ENCODE measurements around the gene IPO11.

IPO11 gene

GRCh38 chr5:62412549-62413329 lies at the start of gene IPO11:
Gene IPO11, plus strand, starts transcription at chr5:62412763. Its CDS starts 24,517 bp downstream, at chr5:62437280.
- peak; percentile 97 to 98 for DNase-seq (ENCODE audit: low read depth in 2 of 2, low spot score in 1 of 2)

- no peak for DNase-seq (ENCODE audit: low read depth in 2 of 2, low spot score in 1 of 2)
Measured at GRCh38 chr5:62369039-62369438, 43.5 kb upstream of the IPO11 start.

- DNase-seq (ENCODE audit: low read depth in 2 of 2, low spot score in 1 of 2), result no peak
Measured at GRCh38 chr5:62371409-62371808, 41.2 kb upstream of the IPO11 start.

DNA sequence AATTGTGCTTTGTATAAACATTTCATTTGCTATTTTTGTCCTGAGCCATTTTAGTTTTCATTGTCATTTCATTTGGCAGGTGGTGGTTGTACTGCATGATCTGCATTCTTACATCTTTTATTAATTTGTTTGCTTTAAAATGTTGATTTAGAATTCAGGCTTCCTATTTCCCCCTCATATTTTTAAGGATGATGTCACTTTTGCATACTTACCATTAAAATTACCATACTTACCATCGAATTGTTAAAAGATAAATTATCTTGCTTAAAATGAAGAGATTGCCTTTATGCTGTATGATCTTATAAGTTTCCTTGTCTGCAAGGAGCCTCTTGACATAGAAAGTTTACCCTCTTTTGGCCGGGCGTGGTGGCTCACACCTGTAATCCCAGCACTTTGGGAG lies 40.0 kb upstream of the IPO11 start:
- DNase-seq (ENCODE audit: low read depth in 2 of 2, low spot score in 1 of 2), result no peak

- DNase-seq (ENCODE audit: low read depth in 2 of 2, low spot score in 1 of 2), result no peak
Measured at GRCh38 chr5:62373382-62373781, 39.2 kb upstream of the IPO11 start.

- no peak for DNase-seq (ENCODE audit: low read depth in 2 of 2, low spot score in 1 of 2)
Measured at GRCh38 chr5:62374090-62374489, 38.5 kb upstream of the IPO11 start.

GRCh38 chr5:62375627-62376026 lies 36.9 kb upstream of the IPO11 start:
- no peak for DNase-seq (ENCODE audit: low read depth in 2 of 2, low spot score in 1 of 2)

DNA sequence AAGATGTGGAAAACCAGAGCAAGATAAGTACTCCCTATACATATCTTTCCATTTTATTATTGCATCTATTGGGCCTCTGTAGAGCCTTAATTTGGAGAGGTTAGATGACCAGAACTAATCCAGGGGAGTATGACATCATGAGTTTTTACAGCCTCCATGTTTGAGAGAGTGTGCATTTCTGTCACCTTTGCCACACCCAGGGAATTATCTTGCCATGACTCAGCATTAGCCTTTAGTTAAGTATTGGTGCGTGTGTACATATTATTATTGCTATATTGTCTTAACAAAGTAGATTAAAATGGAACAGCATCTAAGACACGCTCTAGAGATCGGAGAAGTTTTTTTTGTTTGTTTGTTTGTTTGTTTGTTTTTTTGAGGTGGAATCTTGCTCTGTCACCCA lies 36.5 kb upstream of the IPO11 start:
- DNase-seq (ENCODE audit: low read depth in 2 of 2, low spot score in 1 of 2), result no peak

- DNase-seq (ENCODE audit: low read depth in 2 of 2, low spot score in 1 of 2), result no peak
Measured at GRCh38 chr5:62385131-62385530, 27.4 kb upstream of the IPO11 start.

DNA sequence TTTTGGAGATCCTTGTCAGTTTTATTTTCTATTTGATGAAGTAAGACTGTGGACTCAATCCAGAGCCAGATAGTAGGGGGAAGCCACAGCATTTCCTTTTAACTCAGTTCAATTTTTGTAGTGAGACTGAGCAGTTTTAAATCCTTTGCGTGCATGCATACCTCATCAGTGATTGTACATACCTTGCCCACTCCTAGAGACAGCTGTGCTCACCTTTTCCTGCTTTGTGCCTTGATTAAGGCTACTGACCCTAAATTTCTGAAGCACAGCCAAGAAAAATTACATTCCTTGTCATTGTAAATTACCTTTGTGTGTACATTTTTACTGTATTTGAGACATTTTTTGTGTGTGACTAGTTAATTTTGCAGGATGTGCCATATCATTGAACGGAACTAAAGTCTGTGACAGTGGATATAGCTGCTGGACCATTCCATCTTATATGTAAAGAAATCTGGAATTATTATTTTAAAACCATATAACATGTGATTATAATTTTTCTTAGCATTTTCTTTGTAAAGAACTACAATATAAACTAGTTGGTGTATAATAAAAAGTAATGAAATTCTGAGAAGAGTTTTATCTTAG lies 26.7 kb upstream of the IPO11 start:
- DNase-seq (ENCODE audit: low read depth in 2 of 2, low spot score in 1 of 2), result no peak

DNA sequence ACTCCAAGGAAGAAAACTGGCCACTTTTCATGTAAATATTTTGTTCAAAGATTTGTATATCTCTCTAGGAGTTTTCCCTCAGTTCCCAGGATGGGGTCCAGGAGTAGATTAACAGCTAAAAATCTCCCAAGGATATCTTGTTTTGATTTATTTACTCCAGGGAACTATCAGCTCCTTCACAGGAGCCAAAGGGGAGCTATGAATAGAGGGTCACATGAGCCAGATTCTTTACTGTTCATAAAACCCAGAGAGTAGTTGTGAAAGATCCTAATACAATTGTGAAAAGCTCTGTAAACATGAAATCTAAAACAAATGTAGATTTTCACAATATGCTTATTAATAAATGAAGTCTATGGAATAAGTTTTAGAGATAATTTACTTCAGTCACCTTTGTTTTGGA lies 25.7 kb upstream of the IPO11 start:
- no peak for DNase-seq (ENCODE audit: low read depth in 2 of 2, low spot score in 1 of 2)

DNA sequence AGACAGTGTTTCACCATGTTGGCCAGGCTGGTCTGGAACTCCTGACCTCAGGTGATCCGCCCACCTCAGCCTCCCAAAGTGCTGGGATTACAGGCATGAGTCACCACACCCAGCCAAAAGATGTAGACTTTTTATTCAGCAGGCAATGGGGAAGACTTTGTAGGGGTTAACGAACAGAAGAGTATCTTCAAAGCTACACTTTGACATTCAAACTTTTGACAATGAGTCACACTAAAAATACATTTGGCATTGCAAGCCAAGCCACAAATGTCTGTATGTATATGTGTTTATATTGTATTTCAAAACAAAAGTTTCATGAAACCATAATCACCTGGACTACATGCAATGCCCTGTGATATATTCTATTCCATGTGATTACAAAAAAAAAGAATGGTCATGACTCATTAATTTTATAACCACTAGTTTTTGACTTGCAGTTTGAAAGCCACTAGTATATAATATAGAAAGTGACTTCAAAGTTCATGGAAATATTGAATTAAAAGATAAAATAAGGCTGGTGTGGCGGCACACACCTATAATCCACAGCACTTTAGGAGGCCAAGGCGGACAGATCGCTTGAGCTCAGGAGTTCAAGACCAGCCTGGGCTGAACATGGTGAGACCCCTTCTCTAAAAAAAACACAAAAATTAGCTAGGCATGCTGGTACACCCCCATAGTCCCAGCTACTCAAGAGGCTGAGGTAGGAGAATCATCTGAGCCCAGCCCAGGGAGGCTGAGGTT lies 17.2 kb upstream of the IPO11 start:
- DNase-seq (ENCODE audit: low read depth in 2 of 2, low spot score in 1 of 2), result no peak

- peak; percentile 86 for DNase-seq (ENCODE audit: low read depth in 2 of 2, low spot score in 1 of 2)
Measured at GRCh38 chr5:62403411-62404250, 8.9 kb upstream of the IPO11 start, which contains the start of gene DIMT1. Gene DIMT1, minus strand, starts transcription at chr5:62403905. Its CDS starts 133 bp downstream, at chr5:62403772.

DNA sequence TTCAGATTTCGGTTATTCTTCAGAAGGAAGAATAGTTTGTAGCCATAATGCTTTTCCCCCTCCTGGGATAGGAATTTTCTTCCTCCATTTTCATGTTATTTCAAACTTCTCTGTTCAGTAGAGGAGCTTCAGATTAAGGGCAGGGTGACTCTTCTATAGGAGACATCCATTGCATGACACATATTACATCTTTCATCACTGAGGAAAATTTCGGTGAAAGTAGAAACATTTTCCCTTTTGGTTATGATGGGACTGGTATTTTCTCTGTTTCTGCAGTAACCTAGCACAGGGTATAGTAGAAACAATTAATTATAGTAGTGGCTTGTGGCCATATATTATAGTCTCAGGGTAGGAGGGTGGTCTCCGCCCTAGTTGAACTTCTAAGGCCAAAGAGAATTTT lies 1.1 kb downstream of the IPO11 start:
- no peak for DNase-seq (ENCODE audit: low read depth in 2 of 2, low spot score in 1 of 2)

GRCh38 chr5:62418462-62419076 lies 6.0 kb downstream of the IPO11 start:
- no peak for DNase-seq (ENCODE audit: low read depth in 2 of 2, low spot score in 1 of 2)

DNA sequence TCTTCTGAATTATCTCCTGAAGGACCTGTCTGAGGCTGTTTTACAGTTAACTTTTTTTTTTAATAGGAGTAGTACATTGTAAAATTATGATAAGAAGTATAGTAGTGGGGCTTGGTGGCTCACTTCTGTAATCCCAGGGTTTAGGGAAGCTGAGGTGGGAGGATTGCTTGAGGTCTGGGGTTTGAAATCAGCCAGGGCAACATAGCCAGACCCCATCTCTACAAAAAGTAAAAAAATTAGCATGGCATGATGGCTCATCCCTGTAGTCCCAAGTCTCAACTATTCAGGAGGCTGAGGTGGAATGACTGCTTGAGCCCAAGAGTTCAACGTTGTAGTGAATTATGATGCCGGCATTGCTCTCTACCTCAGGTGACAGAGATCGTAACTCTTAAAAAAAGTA lies 7.0 kb downstream of the IPO11 start:
- DNase-seq (ENCODE audit: low read depth in 2 of 2, low spot score in 1 of 2), result no peak

DNA sequence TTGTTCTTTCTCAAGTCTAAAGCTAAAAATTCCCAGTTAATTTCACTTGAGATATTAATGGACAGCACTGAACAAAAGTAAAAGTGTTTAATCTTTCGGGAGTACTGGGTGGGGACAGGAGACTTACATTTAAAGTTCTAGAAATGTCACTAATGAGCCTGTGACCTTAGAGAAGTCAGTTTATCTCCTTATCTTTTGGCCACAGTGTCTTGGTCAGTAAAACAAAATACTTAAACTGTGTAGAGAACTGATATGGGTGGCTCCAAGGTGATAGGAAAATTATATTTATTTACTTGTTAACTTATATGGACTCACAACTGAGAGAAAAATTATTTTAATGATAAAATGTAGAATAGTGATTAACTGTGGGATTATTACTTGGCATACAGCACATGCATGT lies 8.9 kb downstream of the IPO11 start:
- no peak for DNase-seq (ENCODE audit: low read depth in 2 of 2, low spot score in 1 of 2)

DNA sequence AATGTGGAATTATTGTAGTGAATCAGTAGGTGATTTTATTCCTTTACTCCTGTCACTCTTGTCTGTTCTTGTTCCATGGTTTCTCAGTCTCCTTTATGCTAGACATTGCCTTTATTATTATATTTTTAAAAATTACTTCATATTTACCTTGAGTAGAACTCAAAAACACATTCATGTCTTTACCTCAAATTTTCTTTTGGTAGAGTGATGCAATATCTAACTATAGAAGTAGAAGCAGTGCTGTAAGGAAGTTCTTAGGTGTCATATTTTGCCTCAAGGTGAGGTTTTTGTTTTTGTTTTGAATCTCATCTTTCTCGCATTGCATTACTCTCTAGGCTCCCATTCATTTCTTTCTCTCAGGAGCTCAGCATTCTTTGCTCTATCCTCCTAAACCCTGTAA lies 12.2 kb downstream of the IPO11 start:
- DNase-seq (ENCODE audit: low read depth in 2 of 2, low spot score in 1 of 2), result no peak

GRCh38 chr5:62431735-62432620 lies 19.4 kb downstream of the IPO11 start:
- no peak for DNase-seq (ENCODE audit: low read depth in 2 of 2, low spot score in 1 of 2)

DNA sequence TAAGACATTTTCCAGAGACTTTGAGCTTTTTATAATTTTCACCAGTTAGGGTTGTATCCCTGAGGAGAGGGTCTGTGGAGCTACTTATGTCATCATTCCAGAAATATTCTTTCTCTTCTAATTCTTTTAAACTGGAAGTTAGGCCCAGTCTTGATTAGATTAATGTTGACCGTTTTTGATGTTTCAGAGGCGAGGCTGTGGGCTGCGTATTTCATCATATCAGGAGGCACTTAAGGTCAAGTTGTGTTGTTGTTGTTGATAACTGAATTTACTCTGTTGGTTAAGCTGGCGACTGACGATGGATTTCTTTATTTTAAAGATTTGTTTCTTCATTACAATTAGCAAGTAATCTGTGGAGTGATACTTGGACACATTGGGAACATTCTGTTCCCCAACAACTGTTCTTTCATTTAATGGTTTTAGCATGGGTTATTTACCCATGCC lies 20.1 kb downstream of the IPO11 start:
- DNase-seq (ENCODE audit: low read depth in 2 of 2, low spot score in 1 of 2), result no peak
